K562 (cell line): ENCODE data around the gene TSGA10. TPM values are rescaled to one million over a fixed set of nuclear protein-coding genes. Genes with fewer than 3 reads are reported as not detected.
A peak's percentile ranks its signal among the peaks of the same experiment; 100 is the strongest.

Experiments
- KLF13 ChIP-seq: fragments of 450-650 bp; IDR thresholded peaks from 2 replicates; pipeline ENCODE4 v1.6.1; 2016; ENCODE audit warnings: missing genetic modification characterization, low read depth, mild to moderate bottlenecking, missing compliant biosample characterization, moderate library complexity, borderline replicate concordance
- KLF6 ChIP-seq: fragments of 250-450 bp; sonication (Bioruptor Pico); IDR thresholded peaks from 2 replicates; pipeline ENCODE4 v1.4.0; 2020; ENCODE audit warnings: mild to moderate bottlenecking, moderate library complexity, borderline replicate concordance
- MXI1 ChIP-seq: IDR thresholded peaks from 2 replicates; pipeline ENCODE4 v1.6.1; 2011; ENCODE audit warnings: low read depth, mild to moderate bottlenecking, improper control_type of control experiment, low read length
- POU5F1 ChIP-seq: fragments of 150-350 bp; IDR thresholded peaks from 2 replicates; pipeline ENCODE4 v1.6.1; 2014; ENCODE audit warnings: borderline replicate concordance, low read length, low read depth, mild to moderate bottlenecking; ENCODE audit not compliant: partially characterized antibody
- RAD51 ChIP-seq: fragments of 450-650 bp; IDR thresholded peaks from 2 replicates; pipeline ENCODE4 v1.7.1; 2016; ENCODE audit warnings: low read depth, mild to moderate bottlenecking, borderline replicate concordance
- SIRT6 ChIP-seq: IDR thresholded peaks from one replicate; pipeline ENCODE4 v1.6.1; 2012; ENCODE audit warnings: low read depth, mild to moderate bottlenecking, control low read depth, inconsistent platforms, low read length, moderate library complexity
- SLC30A9 ChIP-seq: fragments of 250-450 bp; sonication (Bioruptor Pico); IDR thresholded peaks from 2 replicates; pipeline ENCODE4 v1.8.0; 2022; ENCODE audit warnings: mild to moderate bottlenecking, moderate library complexity
- ZNF232 ChIP-seq: sonication (generic); formaldehyde crosslinking; IDR thresholded peaks from 2 replicates; pipeline ENCODE4 v1.8.0; 2022; ENCODE audit warnings: mild to moderate bottlenecking, missing genetic modification reagents
- ZSCAN29 ChIP-seq: fragments of 450-650 bp; IDR thresholded peaks from 2 replicates; pipeline ENCODE4 v1.6.1; 2017
- ZZZ3 ChIP-seq: fragments of 450-650 bp; IDR thresholded peaks from 2 replicates; pipeline ENCODE4 v1.6.1; 2016; ENCODE audit warnings: antibody characterized with exemption, mild to moderate bottlenecking, moderate library complexity
- polyA plus RNA-seq, 8 experiments: library from polyadenylated mRNA; depleted of rRNA in 4 of 8; stranded (reverse) in 5 of 8; unstranded in 3 of 8; fragments of >200 nt; fragmentation: Nextera tagmentation in 2 of 8; fragmentation: Illumina TruSeq in 1 of 8; extraction: Ambion mirVana in 2 of 8; extraction: Trizol in 1 of 8; gene quantifications; 2 replicates each; pipeline versions ENCODE4 v1.2.1 to v1.2.3, GENCODE V29; 2011 to 2014; ENCODE audit warnings: inconsistent platforms in 1 of 8, missing spikeins in 1 of 8
- total RNA-seq, 7 experiments: library from RNA; depleted of rRNA in 6 of 7; stranded (reverse); fragments of >200 nt in 6 of 7; fragmentation: Illumina TruSeq in 2 of 7; extraction: Trizol in 2 of 7; gene quantifications; 2 replicates each; pipeline versions ENCODE4 v1.2.1 to v1.2.3, GENCODE V29; 2011 to 2021; ENCODE audit warnings: low replicate concordance in 1 of 7
- TF ChIP-seq, protein P1 (sequence below): fragments of 450-650 bp; formaldehyde crosslinking; IDR thresholded peaks from 2 replicates; pipeline ENCODE4 v1.4.0; 2022; ENCODE audit warnings: missing genetic modification characterization
- TF ChIP-seq, protein P2 (sequence below): fragments of 250-450 bp; sonication (Bioruptor Pico); IDR thresholded peaks from 2 replicates; pipeline ENCODE4 v1.6.1; 2021; ENCODE audit warnings: mild to moderate bottlenecking
- TF ChIP-seq, protein P3 (sequence below), 2 experiments: fragments of 450-650 bp; IDR thresholded peaks; 2 replicates each; pipeline ENCODE4 v1.6.1; 2016; ENCODE audit warnings: mild to moderate bottlenecking in 2 of 2, borderline replicate concordance in 1 of 2, low read depth in 1 of 2, moderate library complexity in 1 of 2
- TF ChIP-seq, protein P4 (sequence below): fragments of 450-650 bp; IDR thresholded peaks from 2 replicates; pipeline ENCODE4 v1.6.1; 2014; ENCODE audit warnings: low read depth, mild to moderate bottlenecking, moderate library complexity, borderline replicate concordance

The TSGA10 gene
- total and polyA plus RNA-seq, 9 of the 15 experiments (the other 6 are each of a cell fraction or from before 2014, with no cell fraction given): 2.1 to 11.3 (median 3.2) TPM

DNA sequence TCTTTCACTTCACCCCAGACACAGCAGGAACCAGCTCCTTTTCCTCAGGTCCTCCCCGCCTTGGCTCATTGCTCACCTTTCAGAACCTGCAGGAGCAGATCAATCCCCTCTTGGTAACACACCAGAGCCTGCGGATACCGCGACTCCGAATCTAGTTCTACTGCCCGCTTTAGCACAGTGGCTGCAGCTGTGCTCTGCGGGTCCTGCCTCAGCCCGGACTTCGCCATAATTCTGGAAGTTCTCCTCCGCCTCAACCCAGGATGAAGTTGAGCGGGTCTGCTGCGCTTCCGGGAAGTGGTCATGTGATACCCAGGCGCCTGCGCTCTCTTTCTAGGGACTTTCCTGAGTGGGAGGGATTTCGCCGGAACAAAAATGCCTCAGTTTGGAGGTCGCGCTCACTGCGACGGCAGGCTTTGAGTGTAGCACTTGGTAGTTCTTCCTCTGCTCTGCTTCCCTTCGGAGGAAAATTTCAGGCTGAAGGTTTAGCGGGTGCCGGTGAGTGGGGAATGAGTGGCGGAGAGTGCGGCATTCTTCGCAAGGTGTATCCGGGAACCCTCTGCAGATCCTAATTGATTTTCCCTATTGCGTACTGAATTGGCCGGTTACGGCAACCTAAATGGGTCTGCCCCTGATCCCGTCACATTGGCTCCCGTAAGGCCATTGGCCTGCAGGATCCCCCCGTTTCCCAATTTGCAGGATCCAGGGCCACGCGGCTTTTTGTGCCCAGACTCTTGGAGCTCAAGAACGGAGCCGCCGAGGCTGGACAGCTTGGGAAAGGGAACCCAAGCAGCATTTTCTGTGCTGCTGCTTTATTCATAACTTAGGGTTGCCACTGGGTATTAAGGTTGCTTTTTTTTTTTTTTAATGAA lies 26.2 kb upstream of the TSGA10 start, which contains the start of the genes MITD1 and MRPL30 (continued):
- TF ChIP-seq, protein P1, sequence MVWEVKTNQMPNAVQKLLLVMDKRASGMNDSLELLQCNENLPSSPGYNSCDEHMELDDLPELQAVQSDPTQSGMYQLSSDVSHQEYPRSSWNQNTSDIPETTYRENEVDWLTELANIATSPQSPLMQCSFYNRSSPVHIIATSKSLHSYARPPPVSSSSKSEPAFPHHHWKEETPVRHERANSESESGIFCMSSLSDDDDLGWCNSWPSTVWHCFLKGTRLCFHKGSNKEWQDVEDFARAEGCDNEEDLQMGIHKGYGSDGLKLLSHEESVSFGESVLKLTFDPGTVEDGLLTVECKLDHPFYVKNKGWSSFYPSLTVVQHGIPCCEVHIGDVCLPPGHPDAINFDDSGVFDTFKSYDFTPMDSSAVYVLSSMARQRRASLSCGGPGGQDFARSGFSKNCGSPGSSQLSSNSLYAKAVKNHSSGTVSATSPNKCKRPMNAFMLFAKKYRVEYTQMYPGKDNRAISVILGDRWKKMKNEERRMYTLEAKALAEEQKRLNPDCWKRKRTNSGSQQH (CRISPR knock-in tag): no peak
- TF ChIP-seq MXI1 (no peak), POU5F1 (peak; percentile 68), KLF13 (tag) (no peak), SLC30A9 (CRISPR knock-in tag) (no peak), KLF6 (CRISPR knock-in tag) (no peak), RAD51 (peak; percentile 95), ZSCAN29 (no peak; the same call in 1 of the 2 replicates), ZZZ3 (no peak), SIRT6 (no peak), ZNF232 (CRISPR knock-in tag) (no peak)
- TF ChIP-seq, protein P2, sequence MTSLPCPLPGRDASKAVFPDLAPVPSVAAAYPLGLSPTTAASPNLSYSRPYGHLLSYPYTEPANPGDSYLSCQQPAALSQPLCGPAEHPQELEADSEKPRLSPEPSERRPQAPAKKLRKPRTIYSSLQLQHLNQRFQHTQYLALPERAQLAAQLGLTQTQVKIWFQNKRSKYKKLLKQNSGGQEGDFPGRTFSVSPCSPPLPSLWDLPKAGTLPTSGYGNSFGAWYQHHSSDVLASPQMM: no peak
- TF ChIP-seq, protein P3, sequence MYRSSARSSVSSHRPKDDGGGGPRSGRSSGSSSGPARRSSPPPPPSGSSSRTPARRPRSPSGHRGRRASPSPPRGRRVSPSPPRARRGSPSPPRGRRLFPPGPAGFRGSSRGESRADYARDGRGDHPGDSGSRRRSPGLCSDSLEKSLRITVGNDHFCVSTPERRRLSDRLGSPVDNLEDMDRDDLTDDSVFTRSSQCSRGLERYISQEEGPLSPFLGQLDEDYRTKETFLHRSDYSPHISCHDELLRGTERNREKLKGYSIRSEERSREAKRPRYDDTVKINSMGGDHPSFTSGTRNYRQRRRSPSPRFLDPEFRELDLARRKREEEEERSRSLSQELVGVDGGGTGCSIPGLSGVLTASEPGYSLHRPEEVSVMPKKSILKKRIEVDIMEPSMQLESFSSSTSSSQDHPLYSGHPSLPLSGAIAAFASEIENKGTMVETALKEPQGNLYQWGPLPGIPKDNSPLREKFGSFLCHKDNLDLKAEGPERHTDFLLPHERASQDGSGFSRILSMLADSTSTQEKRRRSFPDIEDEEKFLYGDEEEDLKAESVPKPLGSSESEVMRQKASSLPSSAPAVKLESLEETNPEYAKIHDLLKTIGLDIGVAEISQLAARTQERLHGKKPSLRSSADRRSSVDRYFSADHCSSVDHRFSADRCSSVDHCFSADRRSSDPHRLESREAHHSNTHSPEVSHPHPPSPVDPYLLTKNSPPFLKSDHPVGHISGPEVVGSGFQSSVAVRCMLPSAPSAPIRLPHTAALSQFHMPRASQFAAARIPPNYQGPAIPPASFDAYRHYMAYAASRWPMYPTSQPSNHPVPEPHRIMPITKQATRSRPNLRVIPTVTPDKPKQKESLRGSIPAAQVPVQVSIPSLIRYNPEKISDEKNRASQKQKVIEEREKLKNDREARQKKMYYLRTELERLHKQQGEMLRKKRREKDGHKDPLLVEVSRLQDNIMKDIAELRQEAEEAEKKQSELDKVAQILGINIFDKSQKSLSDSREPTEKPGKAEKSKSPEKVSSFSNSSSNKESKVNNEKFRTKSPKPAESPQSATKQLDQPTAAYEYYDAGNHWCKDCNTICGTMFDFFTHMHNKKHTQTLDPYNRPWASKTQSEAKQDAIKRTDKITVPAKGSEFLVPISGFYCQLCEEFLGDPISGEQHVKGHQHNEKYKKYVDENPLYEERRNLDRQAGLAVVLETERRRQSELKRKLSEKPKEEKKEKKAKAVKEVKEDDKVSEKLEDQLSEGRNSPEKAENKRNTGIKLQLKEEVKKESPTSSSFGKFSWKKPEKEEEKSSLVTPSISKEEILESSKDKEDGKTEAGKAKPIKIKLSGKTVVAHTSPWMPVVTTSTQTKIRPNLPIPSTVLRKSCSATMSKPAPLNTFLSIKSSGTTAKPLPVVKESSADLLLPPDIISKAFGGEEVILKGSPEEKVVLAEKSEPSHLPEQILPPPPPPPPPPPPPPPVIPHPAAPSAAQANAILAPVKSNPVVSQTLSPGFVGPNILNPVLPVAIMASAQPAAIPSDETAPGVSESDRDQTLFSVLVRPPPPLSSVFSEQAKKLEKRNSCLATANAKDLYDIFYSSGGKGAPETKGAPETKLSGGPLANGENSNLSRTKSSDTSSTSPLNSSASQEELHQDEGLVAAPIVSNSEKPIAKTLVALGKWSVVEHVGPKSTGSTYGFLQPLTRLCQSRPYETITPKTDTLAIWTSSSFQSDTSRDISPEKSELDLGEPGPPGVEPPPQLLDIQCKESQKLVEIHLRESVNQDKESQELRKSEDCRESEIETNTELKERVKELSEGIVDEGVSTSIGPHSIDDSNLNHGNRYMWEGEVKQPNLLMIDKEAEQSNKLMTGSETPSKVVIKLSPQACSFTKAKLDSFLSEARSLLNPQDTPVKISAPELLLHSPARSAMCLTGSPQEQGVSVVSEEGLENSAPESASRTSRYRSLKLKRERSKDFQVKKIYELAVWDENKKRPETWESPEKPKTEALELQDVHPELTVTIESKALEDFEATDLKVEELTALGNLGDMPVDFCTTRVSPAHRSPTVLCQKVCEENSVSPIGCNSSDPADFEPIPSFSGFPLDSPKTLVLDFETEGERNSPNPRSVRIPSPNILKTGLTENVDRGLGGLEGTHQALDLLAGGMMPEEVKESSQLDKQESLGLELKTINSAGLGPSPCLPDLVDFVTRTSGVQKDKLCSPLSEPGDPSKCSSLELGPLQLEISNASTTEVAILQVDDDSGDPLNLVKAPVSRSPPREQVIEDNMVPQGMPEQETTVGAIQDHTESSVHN (IDR thresholded peaks at IDR 0.05; ENCODE audit: borderline replicate concordance in 1 of 2, low read depth in 1 of 2): no peak
- TF ChIP-seq, protein P4, sequence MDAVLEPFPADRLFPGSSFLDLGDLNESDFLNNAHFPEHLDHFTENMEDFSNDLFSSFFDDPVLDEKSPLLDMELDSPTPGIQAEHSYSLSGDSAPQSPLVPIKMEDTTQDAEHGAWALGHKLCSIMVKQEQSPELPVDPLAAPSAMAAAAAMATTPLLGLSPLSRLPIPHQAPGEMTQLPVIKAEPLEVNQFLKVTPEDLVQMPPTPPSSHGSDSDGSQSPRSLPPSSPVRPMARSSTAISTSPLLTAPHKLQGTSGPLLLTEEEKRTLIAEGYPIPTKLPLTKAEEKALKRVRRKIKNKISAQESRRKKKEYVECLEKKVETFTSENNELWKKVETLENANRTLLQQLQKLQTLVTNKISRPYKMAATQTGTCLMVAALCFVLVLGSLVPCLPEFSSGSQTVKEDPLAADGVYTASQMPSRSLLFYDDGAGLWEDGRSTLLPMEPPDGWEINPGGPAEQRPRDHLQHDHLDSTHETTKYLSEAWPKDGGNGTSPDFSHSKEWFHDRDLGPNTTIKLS: peak; percentile 60; the same call in 1 of the 2 replicates
